ENCODE data around the gene APRT. TPM values are rescaled to one million over a fixed set of nuclear protein-coding genes. Genes with fewer than 3 reads are reported as not detected.

Gene APRT
- total RNA-seq, 4 donors from 2014 or later = 186 to 314 (median 250) TPM

DNA sequence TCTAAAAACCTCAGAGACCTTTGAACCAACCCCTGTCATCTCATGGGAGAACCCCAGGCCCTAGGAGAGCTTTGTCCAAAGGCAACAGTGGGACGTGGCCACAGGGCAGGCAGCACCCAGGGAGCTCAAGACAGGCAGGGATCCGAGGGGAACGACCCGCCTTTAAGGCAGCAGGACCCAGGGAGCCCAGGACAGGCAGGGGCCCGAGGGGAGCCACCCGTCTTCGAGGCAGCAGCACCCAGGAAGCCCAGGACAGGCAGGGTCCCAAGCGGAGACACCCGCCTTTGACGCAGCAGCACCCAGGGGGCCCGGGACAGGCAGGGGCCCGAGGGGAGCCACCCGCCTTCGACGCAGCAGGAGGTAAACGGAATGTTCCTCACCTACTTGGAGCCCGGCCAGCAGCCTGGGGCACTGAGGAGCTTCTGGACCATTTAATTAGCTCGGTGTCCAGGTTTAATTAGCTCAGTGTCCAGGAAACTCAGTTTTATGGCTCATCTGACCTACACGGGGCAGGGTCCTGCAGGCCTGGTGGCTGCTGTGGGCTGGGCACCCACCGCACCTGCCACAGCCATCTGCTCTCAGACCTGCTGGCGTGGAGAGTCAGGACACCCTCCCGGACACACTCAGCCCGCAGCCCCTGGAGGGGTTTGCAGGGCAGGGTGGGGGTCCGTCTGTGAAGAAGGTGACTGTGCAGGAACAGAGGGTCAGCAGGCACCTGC lies 51.1 kb downstream of the APRT start:
- WGBS, 2 donors = 65 to 96% methylated on average over 5 to 7 of the region's 24 CpGs
- DNase-seq = no peak
- TF ChIP-seq POLR2A (IDR thresholded peaks at IDR 0.05) (no peak), CTCF (IDR thresholded peaks at IDR 0.05) (no peak)
- Histone ChIP-seq H3K36me3 (peaks cover 0 to 35% (median 0%) of the 10 kb centered on the region in 3 donors), H3K4me1 (peaks cover 17 to 90% (median 51%) of the 10 kb centered on the region in 3 donors), H3K27ac (peak overlapping the region; percentile 33 to 86 (median 68)), H3K4me3 (no peak overlapping the region), H3K9me3 (no peaks in the 10 kb centered on the region), H3K27me3 (no peaks in the 10 kb centered on the region)
- intact Hi-C loops (cut with DNase I) = no loop called here

DNA sequence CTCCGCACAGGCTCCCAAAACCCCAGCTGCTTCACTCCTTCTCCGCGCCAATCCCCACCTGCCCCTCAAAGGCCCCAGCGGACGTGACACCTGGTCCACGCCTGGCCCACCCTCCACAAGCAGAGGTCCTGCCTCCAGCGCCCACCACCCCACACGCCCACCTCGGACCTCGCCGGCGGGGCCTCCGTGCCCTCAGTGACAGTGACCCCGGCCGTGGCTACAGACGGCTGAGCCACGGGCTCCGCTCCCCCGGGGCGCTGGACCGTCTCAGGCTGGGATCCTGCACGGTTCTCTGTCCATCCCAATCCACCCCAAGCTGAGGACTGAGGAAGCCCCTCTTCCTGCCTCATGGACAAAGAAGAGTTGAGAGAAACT lies 51.8 kb downstream of the APRT start:
- WGBS, 2 donors = 93% methylated on average over 3 of the region's 22 CpGs; no CpG with 5 or more reads in 1 of the 2 donors
- H3K4me3 ChIP-seq = no peak overlapping the region
- H3K27me3 ChIP-seq = no peaks in the 10 kb centered on the region
- DNase-seq = no peak
- no peaks in the 10 kb centered on the region for H3K9me3 ChIP-seq
- H3K4me1 ChIP-seq = peaks cover 15 to 90% (median 53%) of the 10 kb centered on the region in 3 donors
- TF ChIP-seq CTCF (IDR thresholded peaks at IDR 0.05) (no peak), POLR2A (IDR thresholded peaks at IDR 0.05) (no peak)
- H3K36me3 ChIP-seq = peaks cover 0 to 35% (median 0%) of the 10 kb centered on the region in 3 donors
- peak overlapping the region; percentile 33 to 86 (median 68) for H3K27ac ChIP-seq
- intact Hi-C loops (cut with DNase I) = no loop called here

Other genes with a start within 250 kb of the APRT start
- gene ZC3H18, start 241.5 kb downstream of the APRT start, total RNA-seq = 10 to 100 TPM; 15.4 to 27.3 (median 17.5) TPM
- gene IL17C, start 173.4 kb downstream of the APRT start, total RNA-seq = 1 to 10 TPM in 1 of 4 donors, not detected in 3; 2.4 TPM
- gene CYBA, start 160.9 kb downstream of the APRT start, total RNA-seq = 100 to 1,000 TPM in 2 of 4 donors, 10 to 100 TPM in 2; 67.1 to 205 (median 98.7) TPM
- gene MVD, start 148.8 kb downstream of the APRT start, total RNA-seq = 100 to 1,000 TPM in 1 of 4 donors, 10 to 100 TPM in 3; 52.7 to 134 (median 71.4) TPM
- gene SNAI3, start 125.4 kb downstream of the APRT start, total RNA-seq = under 1 TPM in 2 of 4 donors, not detected in 2; 0.23 to 0.95 TPM
- 10 to 100 TPM in 2 of 4 donors, 1 to 10 TPM in 2; 7.1 to 16.8 (median 9.6) TPM for gene RNF166, start 105.5 kb downstream of the APRT start, total RNA-seq
- 10 to 100 TPM in 1 of 4 donors, 1 to 10 TPM in 3; 4.4 to 13.2 (median 6.3) TPM for gene CTU2, start 105.4 kb downstream of the APRT start, total RNA-seq
- gene PIEZO1, start 26.7 kb downstream of the APRT start, total RNA-seq = 100 to 1,000 TPM in 2 of 4 donors, 10 to 100 TPM in 2; 46.0 to 131 (median 103) TPM
- 10 to 100 TPM in 3 of 4 donors, 1 to 10 TPM in 1; 7.7 to 20.7 (median 11.2) TPM for gene CDT1, start 8.1 kb downstream of the APRT start, total RNA-seq
- gene GALNS, start 45.0 kb upstream of the APRT start, total RNA-seq = 10 to 100 TPM in 3 of 4 donors, 1 to 10 TPM in 1; 9.5 to 24.2 (median 20.5) TPM
- 10 to 100 TPM; 20.7 to 29.7 (median 24.7) TPM for gene TRAPPC2L, start 45.2 kb upstream of the APRT start, total RNA-seq
- gene PABPN1L, start 54.7 kb upstream of the APRT start, total RNA-seq = not detected
- gene CBFA2T3, start 165.3 kb upstream of the APRT start, total RNA-seq = 1 to 10 TPM in 2 of 4 donors, under 1 TPM in 2; 0.18 to 2.7 (median 1.4) TPM